Activated CD4-positive, CD25-positive, alpha-beta regulatory T cell (primary cell): ENCODE results near the gene SLC22A31.
"Not testable (repeated sequence)": the region's sequence is repeated elsewhere in the genome, so short reads cannot be mapped to it uniquely, and the experiment has no call there.

Source experiments
- DNase-seq, 4 experiments: peaks; one replicate each; lab custom pipeline; 2025; lab: John Stamatoyannopoulos, UW

SLC22A31 gene

DNA sequence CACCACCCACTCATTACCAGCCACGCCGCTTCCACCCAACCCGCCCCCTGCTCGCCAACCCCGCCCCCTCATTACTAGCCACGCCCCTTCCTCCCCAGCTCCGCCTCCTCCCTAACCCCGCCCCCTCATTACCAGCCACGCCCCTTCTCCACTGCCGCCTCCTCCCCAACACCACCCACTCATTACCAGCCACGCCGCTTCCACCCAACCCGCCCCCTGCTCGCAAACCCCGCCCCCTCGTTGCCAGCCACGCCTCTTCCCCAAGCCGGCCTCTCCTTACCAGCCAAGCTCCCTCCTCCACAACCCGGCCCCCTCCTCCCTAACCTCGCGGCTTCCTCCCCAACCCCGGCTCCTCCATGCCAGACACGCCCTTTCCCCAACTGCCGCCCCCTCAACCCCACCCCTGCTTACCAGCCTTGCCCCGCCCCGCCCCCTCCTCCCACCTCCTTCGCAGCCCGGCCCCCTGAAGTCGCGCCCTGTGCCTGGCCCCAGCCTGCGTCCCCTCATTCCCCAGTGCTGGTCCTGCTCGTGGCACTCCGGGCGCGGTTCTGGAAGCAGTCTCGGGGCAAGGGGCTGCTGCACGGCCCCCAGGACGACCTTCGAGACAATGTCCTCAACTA, 7.3 kb downstream of the SLC22A31 start:
- DNase-seq: peak in 3 of 4 experiments; percentile 45 to 76 (median 54)

DNA sequence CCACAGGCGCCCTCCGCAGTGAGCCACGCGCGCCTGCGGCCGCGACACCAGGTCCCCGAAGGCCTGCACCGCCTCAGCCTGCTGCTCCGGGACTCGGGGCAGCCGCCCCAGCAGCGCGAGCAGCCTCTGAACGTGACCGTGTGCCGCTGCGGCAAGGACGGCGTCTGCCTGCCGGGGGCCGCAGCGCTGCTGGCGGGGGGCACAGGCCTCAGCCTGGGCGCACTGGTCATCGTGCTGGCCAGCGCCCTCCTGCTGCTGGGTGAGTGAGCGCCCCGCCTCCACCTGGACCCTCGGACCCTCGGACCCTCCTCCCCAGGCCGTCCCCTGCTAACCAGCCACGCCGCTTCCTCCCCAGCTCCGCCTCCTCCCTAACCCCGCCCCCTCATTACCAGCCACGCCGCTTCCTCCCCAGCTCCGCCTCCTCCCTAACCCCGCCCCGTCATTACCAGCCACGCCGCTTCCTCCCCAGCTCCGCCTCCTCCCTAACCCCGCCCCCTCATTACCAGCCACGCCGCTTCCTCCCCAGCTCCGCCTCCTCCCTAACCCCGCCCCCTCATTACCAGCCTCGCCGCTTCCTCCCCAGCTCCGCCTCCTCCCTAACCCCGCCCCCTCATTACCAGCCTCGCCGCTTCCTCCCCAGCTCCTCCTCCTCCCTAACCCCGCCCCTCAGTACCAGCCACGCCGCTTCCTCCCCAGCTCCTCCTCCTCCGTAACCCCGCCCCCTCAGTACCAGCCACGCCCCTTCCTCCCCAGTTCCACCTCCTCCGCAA, 8.0 kb downstream of the SLC22A31 start:
- DNase-seq: peak; percentile 54 to 72 (median 70)

DNA sequence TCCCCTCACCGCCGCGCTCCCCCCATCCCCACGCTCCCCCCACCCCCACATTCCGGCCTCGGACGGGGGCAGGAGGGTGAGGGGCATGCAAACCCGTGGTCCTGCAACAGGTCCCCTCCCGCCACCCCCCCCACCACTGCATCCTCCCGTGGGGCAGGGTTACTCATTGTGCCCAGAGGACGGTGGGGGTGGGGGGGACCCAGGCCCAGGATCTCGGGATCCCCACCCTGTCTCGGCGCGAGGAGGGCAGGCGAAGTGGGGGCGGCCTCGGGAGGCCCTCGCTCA, 8.5 kb downstream of the SLC22A31 start:
- DNase-seq: no peak

DNA sequence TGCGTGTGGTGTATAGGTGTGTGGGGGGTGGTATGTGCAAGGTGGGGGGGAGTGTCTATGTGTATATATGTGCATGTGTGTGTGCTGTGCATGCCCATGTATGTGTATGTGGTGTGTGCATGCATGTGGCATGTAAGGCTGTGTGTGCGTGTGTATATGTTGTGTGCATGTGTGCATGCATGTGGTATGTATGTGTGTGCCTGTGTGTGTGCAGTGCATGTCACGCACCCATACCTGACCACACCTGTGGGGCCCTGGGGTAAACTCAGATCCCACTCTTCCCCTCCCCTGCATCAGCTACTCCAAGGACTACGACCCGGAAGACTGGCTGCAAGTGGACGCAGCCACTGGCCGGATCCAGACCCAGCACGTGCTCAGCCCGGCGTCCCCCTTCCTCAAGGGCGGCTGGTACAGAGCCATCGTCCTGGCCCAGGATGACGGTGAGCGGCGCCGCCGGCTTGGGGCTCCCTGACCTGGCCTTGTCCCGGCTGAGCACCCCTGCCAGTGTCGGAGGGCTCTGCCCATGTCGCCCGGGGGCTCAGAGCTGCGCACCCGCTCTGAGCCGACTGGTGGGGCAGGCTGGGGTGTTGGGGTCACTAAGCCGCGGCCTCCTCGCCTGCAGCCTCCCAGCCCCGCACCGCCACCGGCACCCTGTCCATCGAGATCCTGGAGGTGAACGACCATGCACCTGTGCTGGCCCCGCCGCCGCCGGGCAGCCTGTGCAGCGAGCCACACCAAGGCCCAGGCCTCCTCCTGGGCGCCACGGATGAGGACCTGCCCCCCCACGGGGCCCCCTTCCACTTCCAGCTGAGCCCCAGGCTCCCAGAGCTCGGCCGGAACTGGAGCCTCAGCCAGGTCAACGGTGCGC, 9.1 kb downstream of the SLC22A31 start:
- DNase-seq: no peak

DNA sequence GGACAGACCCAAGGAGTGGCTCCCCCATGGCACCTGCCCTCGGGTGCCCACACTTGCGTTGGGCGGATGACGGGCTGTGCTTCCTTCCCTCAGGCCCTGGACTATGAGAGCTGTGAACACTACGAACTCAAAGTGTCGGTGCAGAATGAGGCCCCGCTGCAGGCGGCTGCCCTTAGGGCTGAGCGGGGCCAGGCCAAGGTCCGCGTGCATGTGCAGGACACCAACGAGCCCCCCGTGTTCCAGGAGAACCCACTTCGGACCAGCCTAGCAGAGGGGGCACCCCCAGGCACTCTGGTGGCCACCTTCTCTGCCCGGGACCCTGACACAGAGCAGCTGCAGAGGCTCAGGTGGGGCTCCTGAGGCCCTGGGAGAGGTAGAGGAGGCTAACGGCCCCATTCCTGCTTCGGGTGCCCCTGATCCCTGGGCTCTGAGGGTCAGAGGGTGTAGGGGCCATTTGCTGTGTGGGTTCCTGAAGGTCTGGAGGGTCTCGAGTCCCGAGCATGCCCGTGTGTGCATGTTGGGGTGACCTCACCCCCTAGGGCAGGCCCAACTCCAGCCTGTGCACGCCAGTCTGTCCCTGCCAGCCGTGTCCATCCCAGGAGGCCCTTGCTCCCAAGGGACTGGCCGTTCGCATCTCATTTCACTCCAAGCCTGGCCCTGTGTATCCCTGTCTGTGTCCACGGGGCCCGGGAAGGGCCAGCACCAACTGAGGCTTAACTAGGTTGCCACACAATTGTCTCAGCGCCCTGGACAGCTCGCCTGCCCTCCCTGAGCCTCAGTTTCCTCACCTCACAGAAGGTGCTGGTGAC, 10.0 kb downstream of the SLC22A31 start:
- DNase-seq: no peak

DNA sequence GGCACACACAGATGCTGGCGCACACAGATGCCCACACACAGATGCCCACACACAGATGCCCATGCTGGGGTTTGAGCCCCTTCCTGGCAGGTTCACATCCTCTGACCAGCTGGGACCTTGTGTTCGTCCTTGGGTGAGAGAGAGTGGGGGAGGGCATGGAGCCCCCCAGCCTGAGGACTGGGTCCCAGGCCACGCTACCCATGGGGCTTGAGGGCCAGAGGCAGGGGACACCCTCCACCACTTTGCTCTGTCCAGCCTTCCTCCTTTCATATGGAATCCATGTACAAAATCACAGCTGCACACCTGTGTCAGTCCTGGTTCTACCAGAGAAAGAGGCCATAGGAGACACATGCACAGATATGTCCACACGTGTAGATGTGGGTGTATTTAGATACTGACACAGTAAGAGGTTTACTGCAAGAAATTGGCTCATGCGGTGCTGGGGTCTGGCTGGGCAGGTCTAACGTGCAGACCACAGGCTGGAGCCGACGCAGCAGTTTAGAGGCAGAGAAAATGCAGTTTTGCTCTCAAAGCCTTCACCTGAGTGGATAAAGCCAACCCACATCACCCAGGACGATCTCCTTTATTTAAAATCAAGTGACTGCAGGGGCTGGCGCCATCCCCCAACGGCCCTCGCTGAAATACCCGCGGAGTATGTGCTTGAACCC, 10.8 kb downstream of the SLC22A31 start:
- no peak for DNase-seq

DNA sequence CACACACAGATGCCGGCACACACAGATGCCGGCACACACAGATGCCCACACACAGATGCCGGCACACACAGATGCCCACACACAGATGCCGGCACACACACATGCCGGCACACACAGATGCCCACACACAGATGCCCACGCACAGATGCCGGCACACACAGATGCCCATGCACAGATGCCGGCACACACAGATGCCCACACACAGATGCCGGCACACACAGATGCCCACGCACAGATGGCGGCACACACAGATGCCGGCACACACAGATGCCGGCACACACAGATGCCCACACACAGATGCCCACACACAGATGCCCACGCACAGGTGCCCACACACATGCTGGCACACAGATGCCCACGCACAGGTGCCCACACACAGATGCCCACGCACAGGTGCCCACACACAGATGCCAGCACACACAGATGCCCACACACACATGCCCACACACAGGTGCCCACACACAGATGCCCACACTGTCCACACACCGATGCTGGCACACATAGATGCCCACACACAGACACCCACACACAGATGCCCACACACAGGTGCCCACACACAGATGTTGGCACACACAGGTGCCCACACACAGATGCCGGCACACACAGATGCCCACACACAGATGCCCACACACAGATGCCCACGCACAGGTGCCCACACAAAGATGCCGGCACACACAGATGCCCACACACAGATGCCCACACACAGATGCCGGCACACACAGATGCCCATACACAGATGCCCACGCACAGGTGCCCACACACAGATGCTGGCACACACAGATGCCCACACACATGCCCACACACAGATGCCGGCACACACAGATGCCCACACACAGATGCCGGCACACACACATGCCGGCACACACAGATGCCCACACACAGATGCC, 11.6 kb downstream of the SLC22A31 start:
- DNase-seq: not testable (repeated sequence)

DNA sequence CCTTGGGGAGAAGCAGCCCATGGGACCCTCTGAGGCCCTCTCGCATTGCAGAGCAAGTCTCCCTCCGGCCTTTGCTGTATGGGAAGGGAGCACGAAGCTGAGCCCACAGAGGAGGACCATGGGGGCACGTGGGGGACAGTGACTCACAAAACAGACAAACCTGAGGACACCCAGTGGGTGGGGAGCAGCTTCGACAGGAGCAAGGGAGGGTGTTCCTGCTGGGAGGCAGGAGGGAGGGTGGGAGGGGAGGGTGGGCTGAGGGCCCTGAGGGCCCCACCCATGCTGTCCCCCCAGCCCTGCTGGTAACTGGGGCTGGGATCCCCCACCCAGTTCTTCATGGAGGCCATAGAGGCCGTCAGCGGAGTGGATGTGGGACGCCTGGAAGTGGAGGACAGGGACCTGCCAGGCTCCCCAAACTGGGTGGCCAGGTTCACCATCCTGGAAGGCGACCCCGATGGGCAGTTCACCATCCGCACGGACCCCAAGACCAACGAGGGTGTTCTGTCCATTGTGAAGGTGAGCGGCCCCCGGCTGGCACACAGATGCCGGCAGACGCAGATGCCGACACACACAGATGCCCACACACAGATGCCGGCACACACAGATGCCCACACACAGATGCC, 12.5 kb downstream of the SLC22A31 start:
- DNase-seq: no peak

DNA sequence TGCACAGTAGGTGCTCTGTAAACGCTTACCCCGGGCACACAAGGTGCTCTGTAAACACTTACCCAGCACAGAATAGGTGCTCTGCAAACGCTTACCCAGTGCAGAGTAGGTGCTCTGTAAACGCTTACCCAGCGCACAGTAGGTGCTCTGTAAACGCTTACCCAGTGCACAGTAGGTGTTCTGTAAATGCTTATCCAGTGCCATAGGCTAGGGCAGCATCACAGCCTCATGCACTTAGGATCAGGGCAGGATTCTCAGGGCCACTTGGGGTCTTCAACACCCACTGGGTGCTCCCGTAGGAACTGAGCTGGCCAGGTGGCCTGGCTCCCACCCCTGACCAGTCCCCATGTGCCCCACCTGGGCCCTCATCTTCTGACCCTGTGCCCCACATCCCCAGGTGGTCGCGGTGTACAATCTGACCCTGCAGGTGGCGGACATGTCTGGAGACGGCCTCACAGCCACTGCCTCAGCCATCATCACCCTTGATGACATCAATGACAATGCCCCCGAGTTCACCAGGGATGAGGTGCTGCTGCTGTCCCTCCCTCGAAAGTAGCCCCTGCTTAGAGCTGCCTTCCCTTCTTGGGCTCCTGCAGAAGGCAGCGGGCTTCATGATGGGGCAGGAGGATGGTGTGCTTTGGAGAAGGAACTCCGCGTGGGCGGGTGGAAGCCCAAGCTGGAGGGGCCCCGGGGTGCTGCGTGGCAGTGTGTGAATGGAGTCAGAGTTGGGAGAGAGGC, 13.1 kb downstream of the SLC22A31 start:
- DNase-seq: no peak

DNA sequence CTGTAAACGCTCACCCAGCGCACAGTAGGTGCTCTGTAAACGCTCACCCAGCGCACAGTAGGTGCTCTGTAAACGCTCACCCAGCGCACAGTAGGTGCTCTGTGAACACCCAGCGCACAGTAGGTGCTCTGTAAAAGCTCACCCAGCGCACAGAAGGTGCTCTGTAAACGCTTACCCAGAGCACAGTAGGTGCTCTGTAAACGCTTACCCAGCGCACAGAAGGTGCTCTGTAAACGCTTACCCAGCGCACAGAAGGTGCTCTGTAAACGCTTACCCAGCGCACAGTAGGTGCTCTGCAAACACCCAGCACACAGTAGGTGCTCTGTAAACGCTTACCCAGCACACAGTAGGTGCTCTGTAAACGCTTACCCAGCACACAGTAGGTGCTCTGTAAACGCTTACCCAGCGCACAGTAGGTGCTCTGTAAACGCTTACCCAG, 13.7 kb downstream of the SLC22A31 start:
- DNase-seq: not testable (repeated sequence)

DNA sequence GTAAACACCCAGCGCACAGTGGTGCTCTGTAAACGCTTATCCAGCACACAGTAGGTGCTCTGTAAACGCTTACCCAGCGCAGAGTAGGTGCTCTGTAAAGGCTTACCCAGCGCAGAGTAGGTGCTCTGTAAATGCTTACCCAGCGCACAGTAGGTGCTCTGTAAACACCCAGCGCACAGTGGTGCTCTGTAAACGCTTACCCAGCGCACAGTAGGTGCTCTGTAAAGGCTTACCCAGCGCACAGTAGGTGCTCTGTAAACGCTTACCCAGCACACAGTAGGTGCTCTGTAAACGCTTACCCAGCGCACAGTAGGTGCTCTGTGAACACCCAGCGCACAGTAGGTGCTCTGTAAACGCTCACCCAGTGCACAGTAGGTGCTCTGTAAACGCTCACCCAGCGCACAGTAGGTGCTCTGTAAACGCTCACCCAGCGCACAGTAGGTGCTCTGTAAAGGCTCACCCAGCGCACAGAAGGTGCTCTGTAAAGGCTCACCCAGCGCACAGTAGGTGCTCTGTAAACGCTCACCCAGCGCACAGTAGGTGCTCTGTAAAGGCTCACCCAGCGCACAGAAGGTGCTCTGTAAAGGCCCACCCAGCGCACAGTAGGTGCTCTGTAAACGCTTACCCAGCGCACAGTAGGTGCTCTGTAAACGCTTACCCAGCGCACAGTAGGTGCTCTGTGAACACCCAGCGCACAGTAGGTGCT, 14.3 kb downstream of the SLC22A31 start:
- DNase-seq: not testable (repeated sequence)

DNA sequence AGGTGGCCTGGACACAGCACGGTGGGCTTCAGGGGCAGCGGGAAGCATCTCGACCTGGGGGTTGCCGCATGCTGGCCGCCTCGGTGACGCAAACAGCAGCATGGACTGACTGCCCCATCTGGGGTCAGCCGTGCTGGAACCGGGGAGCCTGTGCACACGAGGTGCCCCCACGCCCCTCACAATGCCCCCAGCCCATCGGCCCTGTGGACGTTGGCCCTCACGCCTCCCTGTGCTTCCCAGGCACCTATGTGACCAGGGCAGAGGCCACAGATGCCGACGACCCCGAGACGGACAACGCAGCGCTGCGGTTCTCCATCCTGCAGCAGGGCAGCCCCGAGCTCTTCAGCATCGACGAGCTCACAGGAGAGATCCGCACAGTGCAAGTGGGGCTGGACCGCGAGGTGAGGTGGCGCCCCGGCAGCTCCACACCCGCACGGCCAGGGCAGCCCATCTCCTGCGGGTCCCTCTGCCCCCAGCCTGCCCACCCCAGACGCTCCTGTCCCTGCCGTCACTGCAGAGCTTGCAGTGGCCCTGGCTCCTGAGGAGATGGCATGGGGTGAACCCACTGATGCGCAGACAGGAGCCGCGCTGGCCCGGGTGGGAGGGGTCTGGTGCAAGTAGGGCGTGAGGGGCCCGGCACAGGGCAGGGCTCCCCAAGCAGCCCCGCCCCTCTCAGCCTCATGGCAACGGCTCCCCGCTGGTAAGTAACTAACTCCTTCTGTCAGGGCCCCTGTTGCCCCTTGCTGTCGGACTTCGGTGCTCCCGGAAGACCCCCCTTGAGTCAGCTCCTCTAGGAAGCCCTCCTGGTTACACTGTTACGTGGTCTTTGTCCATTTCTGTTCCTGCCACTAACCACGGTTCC, 15.2 kb downstream of the SLC22A31 start:
- DNase-seq: no peak

DNA sequence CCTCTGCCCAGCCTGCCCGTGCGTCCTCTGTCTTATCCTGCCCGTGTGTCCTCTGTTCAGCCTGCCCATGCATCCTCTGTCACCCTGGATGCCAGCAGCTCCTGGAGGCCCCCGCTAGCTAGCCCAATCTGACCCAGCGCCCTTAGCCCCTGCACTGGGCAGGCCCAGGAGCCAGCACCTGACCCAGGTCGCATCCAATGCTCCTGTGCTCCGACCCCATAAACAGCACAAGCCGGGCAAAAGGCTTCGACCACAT, 15.7 kb downstream of the SLC22A31 start:
- no peak for DNase-seq

DNA sequence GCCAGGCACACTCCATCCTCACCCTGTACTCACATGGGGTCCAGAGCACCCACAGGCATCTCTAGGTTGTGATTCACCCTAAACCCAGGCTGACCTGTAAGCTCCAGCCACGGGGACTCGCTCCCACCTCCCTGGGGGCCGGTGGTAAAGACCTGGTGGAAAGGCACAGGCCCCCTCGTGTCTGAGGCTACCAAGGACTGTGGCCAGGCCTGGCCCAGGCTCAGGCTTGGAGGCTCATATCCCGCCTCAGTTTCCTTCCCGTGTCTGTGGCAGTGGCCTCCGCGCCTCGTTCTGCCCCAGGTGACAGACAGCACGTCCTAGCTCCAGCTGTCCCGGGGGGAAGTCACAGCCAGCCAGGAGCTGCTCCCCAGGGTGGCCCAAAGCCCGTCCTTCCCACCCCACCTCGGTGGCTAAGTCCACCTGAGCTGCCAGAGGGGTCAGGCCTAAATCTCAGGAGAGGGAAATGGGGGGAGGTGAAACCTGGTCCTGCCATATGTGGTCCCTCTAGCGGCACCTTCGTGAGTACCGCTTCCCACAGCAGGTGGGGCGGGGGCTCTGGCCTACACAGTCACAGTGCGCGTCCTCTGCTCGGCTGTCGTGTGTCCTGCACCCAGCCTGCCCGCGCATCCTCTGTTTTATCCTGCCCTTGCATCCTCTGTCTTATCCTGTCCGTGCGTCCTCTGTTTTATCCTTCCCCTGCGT, 16.2 kb downstream of the SLC22A31 start:
- no peak for DNase-seq

DNA sequence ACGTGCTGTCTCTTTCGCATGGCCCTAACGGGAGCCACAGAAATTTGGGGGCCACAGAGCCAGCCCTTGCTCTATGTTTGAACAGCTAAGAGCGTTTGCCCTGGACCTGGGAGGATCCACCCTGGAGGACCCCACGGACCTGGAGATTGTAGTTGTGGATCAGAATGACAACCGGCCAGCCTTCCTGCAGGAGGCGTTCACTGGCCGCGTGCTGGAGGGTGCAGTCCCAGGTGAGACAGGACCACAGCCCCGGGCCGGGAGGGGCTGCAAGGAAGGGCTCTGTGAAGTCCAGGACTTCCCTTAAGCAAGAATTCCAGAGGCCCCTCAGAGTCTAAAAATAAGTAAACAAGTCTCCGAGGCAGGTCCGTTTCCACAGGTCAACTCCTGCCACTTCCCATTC, 16.9 kb downstream of the SLC22A31 start:
- no peak for DNase-seq

DNA sequence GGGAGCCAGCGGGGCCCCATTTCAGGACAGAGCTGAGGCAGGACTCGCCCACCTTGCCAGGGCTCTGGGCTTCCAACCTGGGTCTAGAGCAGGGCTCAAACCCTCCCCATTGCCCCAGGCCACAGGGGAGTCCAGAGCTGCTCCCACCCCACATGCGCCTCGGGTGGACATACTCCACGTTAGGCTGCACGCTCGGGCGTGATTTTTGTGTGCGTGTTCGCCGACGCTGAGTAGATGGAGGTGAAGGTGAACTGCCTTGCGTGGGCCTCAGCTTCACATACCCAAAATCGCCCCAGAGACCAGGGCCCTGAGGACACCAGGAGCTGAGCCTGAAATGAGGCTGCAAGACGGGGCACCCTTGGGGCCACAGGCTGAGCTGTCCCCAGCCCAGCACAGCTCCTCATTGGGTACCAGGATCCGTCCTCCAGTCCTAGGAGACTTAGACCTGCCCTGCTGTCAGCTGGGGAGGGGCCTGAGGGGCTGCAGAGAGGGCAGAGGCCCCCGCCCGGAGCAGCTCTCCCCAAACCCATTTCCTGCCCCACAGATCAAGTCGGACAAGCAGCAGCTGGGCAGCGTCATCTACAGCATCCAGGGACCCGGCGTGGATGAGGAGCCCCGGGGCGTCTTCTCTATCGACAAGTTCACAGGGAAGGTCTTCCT, 20.6 kb downstream of the SLC22A31 start:
- no peak for DNase-seq

DNA sequence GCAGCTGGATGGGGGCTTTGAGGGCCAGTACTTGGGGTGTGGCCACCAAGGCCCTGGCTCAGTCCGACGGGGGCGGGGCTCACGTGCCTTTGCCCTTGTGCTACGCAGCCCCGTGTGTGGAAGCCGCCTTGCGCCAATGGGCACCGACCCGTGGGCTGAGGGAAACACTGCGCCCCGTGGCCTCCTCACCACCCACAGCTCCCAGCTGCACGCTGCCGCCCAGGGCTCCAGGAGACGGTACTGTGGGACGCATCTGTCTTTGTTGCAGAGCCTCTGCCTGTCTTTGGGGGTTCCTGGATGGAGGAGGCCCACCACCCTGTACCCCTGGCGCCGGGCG, 21.2 kb downstream of the SLC22A31 start:
- DNase-seq: no peak
